Duodenal mucosa (tissue), 2 donors: ENCODE measurements around the gene COL8A1.

Experiments used
- H3K27ac ChIP-seq: one replicate; pipeline ENCODE4 v1.7.0; 2013; ENCODE audit warnings: low read depth, low read length
- H3K27me3 ChIP-seq, 2 donors: one replicate each; pipeline ENCODE4 v1.7.0; 2013; ENCODE audit warnings: low read length in 2 of 2, control low read depth in 1 of 2; ENCODE audit not compliant: insufficient read depth in 2 of 2, control insufficient read depth in 1 of 2
- H3K36me3 ChIP-seq, 2 donors: one replicate each; pipeline ENCODE4 v1.7.0; 2013; ENCODE audit warnings: low read length in 2 of 2, control low read depth in 1 of 2; ENCODE audit not compliant: insufficient read depth in 2 of 2, control insufficient read depth in 1 of 2
- H3K4me1 ChIP-seq, 2 donors: one replicate each; pipeline ENCODE4 v1.7.0; 2013; ENCODE audit warnings: low read length in 2 of 2, control low read depth in 1 of 2; ENCODE audit not compliant: insufficient read depth in 2 of 2, control insufficient read depth in 1 of 2
- H3K4me3 ChIP-seq, 2 donors: one replicate each; pipeline ENCODE4 v1.7.0; 2013; ENCODE audit warnings: low read length in 2 of 2, low read depth in 1 of 2
- H3K9ac ChIP-seq, 2 donors: one replicate each; pipeline ENCODE4 v1.7.0; 2013; ENCODE audit warnings: low read length in 2 of 2, low read depth in 1 of 2
- H3K9me3 ChIP-seq, 2 donors: one replicate each; pipeline ENCODE4 v1.7.0; 2013; ENCODE audit warnings: low read length in 2 of 2, control low read depth in 1 of 2; ENCODE audit not compliant: control insufficient read depth in 1 of 2

The COL8A1 gene

DNA sequence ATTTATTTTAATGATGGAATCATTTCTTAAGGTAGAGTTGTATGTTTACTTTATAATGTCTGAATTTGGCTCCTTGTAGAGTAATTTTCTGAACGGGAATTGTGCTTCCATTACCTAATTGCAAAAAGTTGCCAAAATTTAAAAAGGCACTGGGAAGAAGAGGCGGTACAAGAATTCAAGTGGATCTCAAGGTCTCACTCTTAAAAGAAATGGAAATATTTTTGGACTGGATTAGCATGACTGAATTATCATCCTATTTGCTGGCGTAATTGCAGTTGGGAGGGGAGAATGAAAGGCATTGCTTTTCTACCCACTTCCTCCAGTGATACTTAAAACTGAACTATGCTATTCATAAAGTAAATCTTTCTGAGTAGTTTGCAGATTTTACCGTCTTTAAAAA is 46.2 kb downstream of the COL8A1 start:
- Histone ChIP-seq H3K9me3 (no peaks in the 10 kb centered on the region), H3K27ac (no peak overlapping the region), H3K27me3 (no peaks in the 10 kb centered on the region), H3K4me3 (no peak overlapping the region), H3K9ac (no peak overlapping the region), H3K36me3 (no peaks in the 10 kb centered on the region), H3K4me1 (no peaks in the 10 kb centered on the region)

GRCh38 chr3:99686469-99686868 is 48.1 kb downstream of the COL8A1 start:
- H3K36me3 ChIP-seq, result no peaks in the 10 kb centered on the region
- no peaks in the 10 kb centered on the region for H3K4me1 ChIP-seq
- H3K9ac ChIP-seq, result no peak overlapping the region
- no peak overlapping the region for H3K27ac ChIP-seq
- no peaks in the 10 kb centered on the region for H3K9me3 ChIP-seq
- H3K4me3 ChIP-seq, result no peak overlapping the region
- H3K27me3 ChIP-seq, result no peaks in the 10 kb centered on the region

DNA sequence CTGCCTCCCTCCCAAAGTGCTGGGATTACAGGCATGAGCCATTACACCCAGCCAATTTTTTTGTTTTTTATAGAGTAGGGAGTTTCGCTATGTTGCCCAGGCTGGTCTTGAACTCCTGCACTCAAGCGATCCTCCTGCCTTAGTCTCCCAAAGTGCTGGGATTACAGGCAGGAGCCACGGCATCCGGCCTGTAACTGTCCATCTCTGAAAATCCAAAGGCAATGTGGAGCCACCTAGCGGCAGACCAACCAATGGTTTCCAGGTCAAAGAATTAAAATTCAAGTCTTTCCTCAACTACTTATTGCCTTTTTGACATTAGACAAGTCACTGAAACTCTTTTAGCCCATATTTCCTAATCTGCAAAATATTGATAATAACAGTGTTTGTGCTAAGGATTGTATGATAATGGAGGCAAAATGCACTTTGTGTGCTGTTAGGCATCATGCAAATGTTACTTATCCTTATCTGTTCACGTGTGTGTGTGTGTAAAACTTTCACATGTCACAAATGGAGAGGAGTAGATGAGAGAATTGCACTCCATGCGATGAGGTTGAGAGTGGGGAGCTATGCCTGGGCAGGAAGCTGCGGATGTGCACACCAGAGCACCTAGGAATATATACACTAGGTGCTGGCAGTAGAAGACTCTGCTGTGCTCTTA is 48.7 kb downstream of the COL8A1 start:
- H3K27ac ChIP-seq, result no peak overlapping the region
- H3K9me3 ChIP-seq, result no peaks in the 10 kb centered on the region
- no peaks in the 10 kb centered on the region for H3K4me1 ChIP-seq
- H3K4me3 ChIP-seq, result no peak overlapping the region
- no peaks in the 10 kb centered on the region for H3K27me3 ChIP-seq
- H3K9ac ChIP-seq, result no peak overlapping the region
- no peaks in the 10 kb centered on the region for H3K36me3 ChIP-seq

DNA sequence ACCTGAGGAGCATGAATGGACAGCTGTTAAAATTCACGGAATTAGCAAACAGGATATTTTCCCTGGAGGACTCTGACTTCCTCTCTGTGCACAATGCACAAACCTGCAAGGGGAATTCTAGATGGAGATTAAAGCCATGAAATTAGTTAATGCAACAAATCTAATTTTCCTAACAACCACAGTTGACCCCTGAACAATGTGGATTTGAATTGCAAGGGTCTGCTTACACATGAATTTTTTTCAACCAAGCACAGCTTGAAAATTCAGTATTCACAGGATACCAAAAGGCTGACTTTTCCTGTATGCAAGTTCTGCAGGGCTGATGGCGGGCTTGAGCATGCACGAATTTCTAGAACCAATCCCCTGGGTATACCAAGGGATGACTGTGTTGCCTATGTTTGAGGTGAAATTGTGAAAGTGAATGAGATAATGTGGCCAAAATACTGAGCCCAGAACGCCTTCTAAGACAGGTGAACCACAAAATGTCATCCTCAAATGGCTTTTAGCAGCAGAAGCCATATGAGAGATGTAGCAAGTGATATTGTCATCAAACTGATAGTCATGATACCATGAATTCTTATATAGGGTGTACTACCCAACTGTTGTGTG is 52.5 kb downstream of the COL8A1 start:
- Histone ChIP-seq H3K9ac (no peak overlapping the region), H3K27ac (no peak overlapping the region), H3K27me3 (no peaks in the 10 kb centered on the region), H3K36me3 (no peaks in the 10 kb centered on the region), H3K9me3 (no peaks in the 10 kb centered on the region), H3K4me1 (no peaks in the 10 kb centered on the region), H3K4me3 (no peak overlapping the region)

DNA sequence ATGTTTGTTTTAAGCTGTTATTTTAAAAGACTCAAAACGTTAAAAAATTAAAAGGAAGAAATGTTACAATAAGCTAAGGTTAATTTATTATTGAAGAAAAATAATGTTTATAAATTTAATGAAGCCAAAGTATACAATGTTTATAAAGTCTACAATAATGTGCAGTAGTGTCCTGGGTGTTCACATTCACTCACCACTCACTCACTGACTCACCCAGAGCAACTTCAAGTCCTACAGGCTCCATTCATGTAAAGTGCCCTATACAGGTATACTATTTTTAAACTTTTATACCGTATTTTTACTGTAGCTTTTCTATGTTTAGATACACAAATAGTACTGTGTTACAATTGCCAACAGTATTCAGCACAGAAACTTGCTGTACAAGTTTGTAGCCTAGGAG is 55.2 kb downstream of the COL8A1 start:
- H3K4me3 ChIP-seq, result no peak overlapping the region
- H3K4me1 ChIP-seq, result no peaks in the 10 kb centered on the region
- H3K9ac ChIP-seq, result no peak overlapping the region
- H3K36me3 ChIP-seq, result no peaks in the 10 kb centered on the region
- H3K9me3 ChIP-seq, result no peaks in the 10 kb centered on the region
- no peak overlapping the region for H3K27ac ChIP-seq
- H3K27me3 ChIP-seq, result no peaks in the 10 kb centered on the region

DNA sequence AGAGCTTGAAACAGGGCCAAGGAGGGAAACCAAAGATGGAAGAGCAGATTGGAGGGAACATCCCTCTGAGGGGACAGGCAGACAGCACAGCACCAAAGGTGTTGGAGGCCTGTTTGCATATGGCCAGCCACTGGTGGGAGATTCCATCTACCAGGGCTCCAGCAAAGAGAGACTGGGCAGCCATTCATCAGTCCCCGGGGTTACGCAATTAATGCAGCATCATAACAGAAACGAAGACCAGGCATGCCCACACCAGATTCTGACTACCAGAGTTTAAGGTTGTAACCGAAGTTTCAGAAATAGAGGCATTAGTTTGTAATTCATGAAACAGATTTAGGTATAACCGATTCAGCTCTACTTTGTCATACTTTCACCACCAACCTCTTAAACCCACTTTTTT is 58.1 kb downstream of the COL8A1 start:
- Histone ChIP-seq H3K27ac (no peak overlapping the region), H3K9me3 (no peaks in the 10 kb centered on the region), H3K4me3 (no peak overlapping the region), H3K9ac (no peak overlapping the region), H3K27me3 (no peaks in the 10 kb centered on the region), H3K4me1 (no peaks in the 10 kb centered on the region), H3K36me3 (no peaks in the 10 kb centered on the region)

DNA sequence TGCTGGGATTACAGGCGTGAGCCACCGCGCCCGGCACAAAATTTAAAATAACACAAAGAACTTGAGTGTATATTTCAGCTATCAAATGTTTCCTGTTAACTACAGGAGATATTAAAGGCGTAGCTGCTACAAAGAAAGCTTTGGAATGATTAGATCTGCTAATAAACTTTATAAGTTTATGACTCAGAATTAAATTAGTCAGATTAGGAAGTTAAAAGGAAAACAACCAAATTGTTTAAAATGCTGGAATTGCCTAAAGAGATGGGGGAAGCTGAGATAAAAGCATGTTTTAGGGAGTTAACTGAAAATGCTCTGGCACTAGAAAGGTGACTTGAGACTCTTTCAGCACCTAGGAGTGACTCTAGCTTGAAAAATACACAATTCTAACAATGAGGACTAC is 58.9 kb downstream of the COL8A1 start:
- no peak overlapping the region for H3K4me3 ChIP-seq
- no peak overlapping the region for H3K27ac ChIP-seq
- no peaks in the 10 kb centered on the region for H3K36me3 ChIP-seq

GRCh38 chr3:99698932-99699331 is 60.5 kb downstream of the COL8A1 start:
- H3K9ac ChIP-seq, result no peak overlapping the region

More for the DNA sequence above, 58.9 kb downstream of the COL8A1 start:
- H3K9me3 ChIP-seq, result no peaks in the 10 kb centered on the region
- H3K9ac ChIP-seq, result no peak overlapping the region
- H3K4me1 ChIP-seq, result no peaks in the 10 kb centered on the region
- H3K27me3 ChIP-seq, result no peaks in the 10 kb centered on the region

DNA sequence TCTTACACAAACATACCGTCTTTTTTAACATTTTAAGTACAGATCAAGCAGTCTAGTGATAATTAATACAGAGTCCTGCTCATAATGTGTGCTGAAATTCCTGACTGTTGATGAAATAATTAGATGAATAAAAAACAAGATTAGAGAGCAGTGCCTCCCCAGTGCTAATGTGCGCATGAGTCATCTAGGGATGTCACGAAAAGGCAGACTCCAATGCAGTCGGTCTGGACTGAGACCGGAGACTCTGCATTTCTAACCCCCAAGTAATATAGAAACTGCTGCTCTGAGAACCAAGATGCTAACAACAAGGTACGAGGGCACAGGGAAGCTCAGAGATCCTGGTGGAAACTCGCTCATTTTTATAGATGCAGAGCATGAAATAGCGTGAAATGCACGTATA is 61.4 kb downstream of the COL8A1 start:
- Histone ChIP-seq H3K9ac (no peak overlapping the region), H3K27ac (no peak overlapping the region), H3K9me3 (no peaks in the 10 kb centered on the region), H3K4me1 (no peaks in the 10 kb centered on the region), H3K36me3 (no peaks in the 10 kb centered on the region), H3K4me3 (no peak overlapping the region), H3K27me3 (no peaks in the 10 kb centered on the region)

More at GRCh38 chr3:99698932-99699331, 60.5 kb downstream of the COL8A1 start:
- Histone ChIP-seq H3K27me3 (no peaks in the 10 kb centered on the region), H3K4me1 (no peaks in the 10 kb centered on the region), H3K4me3 (no peak overlapping the region), H3K9me3 (no peaks in the 10 kb centered on the region), H3K36me3 (no peaks in the 10 kb centered on the region), H3K27ac (no peak overlapping the region)

- Histone ChIP-seq H3K9ac (no peak overlapping the region), H3K4me1 (no peaks in the 10 kb centered on the region), H3K4me3 (no peak overlapping the region), H3K9me3 (no peaks in the 10 kb centered on the region), H3K27ac (no peak overlapping the region), H3K36me3 (no peaks in the 10 kb centered on the region), H3K27me3 (no peaks in the 10 kb centered on the region)
Measured at GRCh38 chr3:99700631-99701268, 62.4 kb downstream of the COL8A1 start.
